ENCODE data around the gene ASS1.

DNA sequence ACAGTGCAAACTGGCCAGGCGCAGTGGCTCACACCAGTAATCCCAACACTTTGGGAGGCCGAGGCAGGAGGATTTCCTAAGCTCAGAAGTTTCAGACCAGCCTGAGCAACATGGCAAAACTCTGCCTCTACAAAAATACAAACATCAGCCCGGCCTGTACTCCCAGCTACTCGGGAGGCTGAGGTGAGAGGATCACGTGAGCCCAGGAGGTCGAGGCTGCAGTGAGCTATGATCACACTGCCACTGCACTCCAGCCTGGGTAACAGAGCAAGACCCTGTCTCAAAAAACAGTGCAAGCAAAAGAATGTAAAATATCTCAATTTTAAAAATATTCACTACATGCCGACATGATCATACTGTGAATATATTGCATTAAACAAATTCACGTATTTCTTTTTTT is 83.9 kb downstream of the ASS1 start:
- TF ChIP-seq, protein P1, sequence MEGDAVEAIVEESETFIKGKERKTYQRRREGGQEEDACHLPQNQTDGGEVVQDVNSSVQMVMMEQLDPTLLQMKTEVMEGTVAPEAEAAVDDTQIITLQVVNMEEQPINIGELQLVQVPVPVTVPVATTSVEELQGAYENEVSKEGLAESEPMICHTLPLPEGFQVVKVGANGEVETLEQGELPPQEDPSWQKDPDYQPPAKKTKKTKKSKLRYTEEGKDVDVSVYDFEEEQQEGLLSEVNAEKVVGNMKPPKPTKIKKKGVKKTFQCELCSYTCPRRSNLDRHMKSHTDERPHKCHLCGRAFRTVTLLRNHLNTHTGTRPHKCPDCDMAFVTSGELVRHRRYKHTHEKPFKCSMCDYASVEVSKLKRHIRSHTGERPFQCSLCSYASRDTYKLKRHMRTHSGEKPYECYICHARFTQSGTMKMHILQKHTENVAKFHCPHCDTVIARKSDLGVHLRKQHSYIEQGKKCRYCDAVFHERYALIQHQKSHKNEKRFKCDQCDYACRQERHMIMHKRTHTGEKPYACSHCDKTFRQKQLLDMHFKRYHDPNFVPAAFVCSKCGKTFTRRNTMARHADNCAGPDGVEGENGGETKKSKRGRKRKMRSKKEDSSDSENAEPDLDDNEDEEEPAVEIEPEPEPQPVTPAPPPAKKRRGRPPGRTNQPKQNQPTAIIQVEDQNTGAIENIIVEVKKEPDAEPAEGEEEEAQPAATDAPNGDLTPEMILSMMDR (conservative IDR thresholded peaks at IDR 0.05 in 1 of 2, IDR thresholded peaks at IDR 0.05 in 1 of 2; ENCODE audit: low read depth in 1 of 2, low read length in 2 of 2): no peak
- TF ChIP-seq EZH2 (IDR thresholded peaks at IDR 0.05; ENCODE audit: low read length, missing control alignments): no peak

Measured in fibroblast of lung (primary cell).